M059J (cell line): ENCODE results near the gene PLXNA4. TPM values are rescaled to one million over a fixed set of nuclear protein-coding genes. Genes with fewer than 3 reads are reported as not detected.

Experiments
- DNase-seq: peaks from one replicate; pipeline ENCODE4 v3.0.0-alpha.2; 2012; ENCODE audit warnings: low read depth
- total RNA-seq: library from RNA; depleted of rRNA; stranded (reverse); fragments of >200 nt; shearing (Covaris generic); gene quantifications from 2 replicates; pipeline ENCODE4 v1.2.3, GENCODE V29; 2014

Gene PLXNA4
- total RNA-seq, 1 experiment from 2014 or later, result 6.0 TPM

- DNase-seq, result peak; percentile 87
These were observed 459.1 kb downstream of the PLXNA4 start for GRCh38 chr7:132117181-132117580.

- peak; percentile 92 for DNase-seq
These were observed 459.9 kb downstream of the PLXNA4 start for GRCh38 chr7:132116369-132116768.

GRCh38 chr7:132115758-132116157, 460.5 kb downstream of the PLXNA4 start:
- no peak for DNase-seq

GRCh38 chr7:132115028-132115427, 461.2 kb downstream of the PLXNA4 start:
- DNase-seq, result no peak

- no peak for DNase-seq
These were observed 461.9 kb downstream of the PLXNA4 start for GRCh38 chr7:132114411-132114810.

DNA sequence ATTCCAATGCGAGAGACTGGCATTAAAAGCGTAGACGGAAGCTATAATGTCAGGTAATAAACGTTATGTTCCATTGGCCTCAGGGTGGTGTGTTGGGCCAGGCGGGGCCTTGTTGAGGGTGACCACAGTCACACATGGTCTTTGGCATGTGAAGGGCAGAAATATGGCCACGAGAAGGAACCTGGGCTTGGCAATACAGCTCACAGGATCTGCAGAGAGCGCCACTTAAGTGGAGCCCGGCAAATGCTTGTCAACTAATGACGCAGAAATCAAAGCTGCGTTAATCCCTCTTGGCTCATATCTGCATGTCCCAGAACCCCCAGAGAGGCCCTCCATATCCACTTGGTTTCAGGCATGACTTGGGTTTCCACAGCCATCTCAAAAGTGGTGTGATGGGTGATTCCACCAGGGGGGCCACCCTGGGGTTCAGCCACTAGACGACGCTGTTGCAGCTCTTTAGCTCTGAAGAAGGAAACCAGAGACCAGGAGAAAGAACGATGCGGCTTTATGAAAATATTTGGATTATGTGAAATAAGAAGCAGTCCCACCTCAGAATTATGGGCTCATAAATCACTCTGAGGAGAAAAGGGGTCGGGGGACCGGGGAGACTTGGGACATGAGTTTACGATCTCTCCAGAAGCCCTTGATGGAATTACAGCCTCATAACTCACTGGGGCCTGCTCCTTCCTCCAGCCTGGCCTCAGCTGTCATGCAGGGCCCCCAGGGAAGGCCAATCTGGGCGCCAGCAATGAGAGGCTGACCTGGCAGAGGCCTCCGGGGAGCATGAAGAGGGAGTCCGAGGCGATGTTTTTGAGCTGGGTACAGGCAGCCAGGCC, 462.5 kb downstream of the PLXNA4 start:
- DNase-seq, result no peak

- no peak for DNase-seq
These were observed 463.6 kb downstream of the PLXNA4 start for GRCh38 chr7:132112657-132113056.

DNA sequence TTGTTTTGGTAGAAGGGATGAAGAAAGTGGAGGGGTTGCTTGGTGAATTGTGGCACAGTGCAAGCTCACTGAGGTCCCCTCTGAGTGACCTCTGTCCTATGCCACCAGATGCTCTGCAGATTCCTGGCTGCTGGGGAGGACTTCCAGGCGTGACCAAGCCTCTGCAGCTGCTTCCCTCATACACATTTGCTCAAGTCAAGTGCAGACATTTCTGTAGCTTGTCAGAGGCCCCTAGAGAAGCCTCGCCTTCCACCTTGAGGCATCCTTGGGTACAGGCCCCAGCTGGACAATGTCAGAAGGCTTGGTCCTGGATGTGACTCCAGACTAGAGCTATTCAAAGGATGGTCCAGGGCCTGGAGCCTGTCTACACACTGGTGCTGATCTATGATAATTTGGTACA, 464.2 kb downstream of the PLXNA4 start:
- DNase-seq, result no peak

- no peak for DNase-seq
These were observed 465.6 kb downstream of the PLXNA4 start for GRCh38 chr7:132110692-132111091.

GRCh38 chr7:132109769-132110168, 466.5 kb downstream of the PLXNA4 start:
- DNase-seq, result no peak

- no peak for DNase-seq
These were observed 467.7 kb downstream of the PLXNA4 start for GRCh38 chr7:132108563-132108962.

DNA sequence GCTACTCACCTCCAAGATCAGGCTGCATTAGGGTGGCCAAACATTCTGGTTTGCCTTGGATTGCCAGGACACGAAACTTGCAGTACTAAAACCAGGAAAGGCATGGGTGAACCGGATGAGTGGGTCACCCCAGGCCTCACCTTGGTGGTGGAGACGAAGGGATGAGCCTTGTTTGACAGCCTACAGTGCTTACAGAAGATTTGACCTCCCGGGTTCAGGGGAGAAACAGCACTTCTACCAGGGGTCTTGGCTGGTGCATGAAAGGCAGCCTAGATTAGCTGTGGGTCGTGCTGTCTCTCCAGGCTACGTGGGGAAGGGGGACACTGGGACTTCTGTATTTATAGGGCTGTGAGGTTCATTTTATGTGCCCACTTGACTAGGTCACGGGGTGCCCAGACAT, 469.8 kb downstream of the PLXNA4 start:
- DNase-seq, result no peak

DNA sequence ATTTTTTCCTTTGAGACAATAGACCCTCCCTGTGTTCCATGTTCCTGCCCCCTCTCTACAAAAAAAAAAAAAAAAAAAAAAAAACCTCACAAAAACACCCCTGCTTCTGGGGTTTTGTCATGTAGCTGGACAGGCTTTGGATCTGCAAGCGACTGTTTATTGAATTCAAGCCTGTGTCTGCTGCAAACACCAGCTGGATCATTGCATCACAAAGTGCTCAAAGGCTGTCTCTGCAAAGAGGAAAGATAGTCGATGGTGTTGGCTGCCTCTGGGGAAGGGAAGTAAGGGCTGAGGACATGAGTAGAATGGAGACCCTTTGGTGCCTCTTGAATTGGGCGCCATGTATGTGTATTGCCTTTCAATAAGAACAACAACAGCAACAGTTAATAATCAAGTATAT, 471.2 kb downstream of the PLXNA4 start:
- DNase-seq, result no peak

DNA sequence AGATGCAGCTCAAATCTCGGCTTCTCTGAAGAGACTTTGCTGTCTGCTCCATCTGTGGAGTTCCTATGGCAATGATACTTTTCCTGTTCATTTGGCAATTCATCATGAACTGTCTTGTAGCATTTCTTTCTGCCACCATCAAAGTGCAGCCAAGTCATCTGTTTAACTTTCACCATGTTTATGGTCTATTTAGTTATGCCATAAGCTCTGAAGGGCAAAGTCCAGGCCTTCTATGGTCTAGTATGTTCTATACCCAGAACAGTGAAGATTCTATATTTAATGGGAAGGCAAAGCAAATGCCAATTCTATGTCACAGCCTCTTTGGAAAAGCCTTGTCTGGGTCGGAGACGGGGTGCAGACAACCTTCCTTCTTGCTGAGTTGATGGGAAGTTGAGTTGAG, 472.6 kb downstream of the PLXNA4 start:
- no peak for DNase-seq

GRCh38 chr7:132102942-132103341, 473.3 kb downstream of the PLXNA4 start:
- DNase-seq, result no peak

GRCh38 chr7:132102391-132102790, 473.9 kb downstream of the PLXNA4 start:
- no peak for DNase-seq

- no peak for DNase-seq
These were observed 475.3 kb downstream of the PLXNA4 start for GRCh38 chr7:132100981-132101380.

- no peak for DNase-seq
These were observed 475.8 kb downstream of the PLXNA4 start for GRCh38 chr7:132100483-132100882.

DNA sequence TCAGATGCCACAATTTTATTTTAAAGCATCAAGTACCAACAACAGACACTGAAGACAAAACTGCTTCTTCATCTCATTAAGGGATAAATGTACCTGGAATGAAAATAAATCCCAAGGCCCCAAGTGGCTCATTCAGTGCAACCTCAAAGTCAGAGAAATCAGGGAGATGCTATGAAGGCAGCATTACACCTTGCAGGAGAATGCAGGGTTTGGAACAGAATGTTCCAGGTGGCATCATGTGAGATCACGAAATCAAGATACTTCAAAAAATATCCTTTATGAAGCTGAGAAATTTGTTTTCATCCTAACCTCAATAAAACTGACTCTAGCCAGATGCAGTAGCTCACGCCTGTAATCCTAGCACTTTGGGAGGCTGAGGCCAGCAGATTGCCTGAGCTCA, 477.1 kb downstream of the PLXNA4 start:
- DNase-seq, result no peak

- no peak for DNase-seq
These were observed 477.9 kb downstream of the PLXNA4 start for GRCh38 chr7:132098327-132098726.

DNA sequence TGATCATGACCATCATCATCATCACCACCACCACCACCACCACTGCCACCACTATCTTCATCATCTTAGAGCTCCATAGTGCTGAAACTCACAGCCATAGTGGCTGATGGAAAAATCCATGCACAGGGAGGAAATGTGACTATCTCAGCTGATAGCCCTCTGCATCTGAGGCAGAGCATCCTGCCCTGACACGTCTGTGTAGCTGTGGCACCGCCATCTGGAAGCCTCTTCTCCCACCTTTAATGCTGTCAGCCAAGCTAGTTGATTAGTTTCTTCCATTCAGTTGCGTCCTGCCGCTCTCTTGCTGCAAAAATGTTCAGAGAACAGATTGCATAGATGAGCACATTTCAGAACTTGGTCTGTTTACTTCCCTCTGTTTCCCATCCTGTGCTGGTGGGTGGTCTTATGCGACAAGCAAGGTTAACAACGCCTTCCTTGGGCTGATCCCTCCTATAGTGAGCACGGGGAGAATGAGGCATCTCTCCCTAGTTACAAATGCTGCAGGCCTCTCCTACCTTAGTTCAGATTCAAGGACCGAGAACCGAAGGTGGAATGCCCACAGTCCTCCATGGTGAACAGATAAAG, 478.6 kb downstream of the PLXNA4 start:
- no peak for DNase-seq

- no peak for DNase-seq
These were observed 481.0 kb downstream of the PLXNA4 start for GRCh38 chr7:132095111-132095765.

DNA sequence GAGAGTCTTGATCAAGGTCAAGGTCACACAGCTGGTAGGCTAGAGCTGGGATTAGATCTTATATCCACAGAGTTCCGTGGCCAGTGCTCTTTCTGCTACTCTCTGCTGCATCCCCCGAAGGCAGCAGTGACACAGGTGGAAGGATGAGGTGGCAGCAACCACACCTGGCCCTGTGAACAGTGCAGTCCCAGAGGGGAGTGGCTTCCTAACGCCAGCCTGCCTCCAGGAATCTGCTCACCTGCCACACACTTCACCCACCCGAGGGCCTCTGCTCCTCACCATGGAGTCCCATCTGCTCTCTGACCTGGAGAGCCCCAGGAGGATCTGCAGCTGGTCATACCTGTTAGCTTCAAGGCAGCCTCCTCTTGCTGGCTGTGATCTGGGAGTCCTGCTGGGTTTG, 484.2 kb downstream of the PLXNA4 start:
- DNase-seq, result no peak
